GM19328 (cell line): Measurements from ENCODE around the gene ITPRID2.
"Not testable (repeated sequence)": the region's sequence is repeated elsewhere in the genome, so short reads cannot be mapped to it uniquely, and the experiment has no call there.

Experiments
- ATAC-seq: cut with Tn5 transposase; IDR thresholded peaks from one replicate; pipeline ENCODE4 v1.9.1; 2021; ENCODE audit warnings: mild to moderate bottlenecking, moderate library complexity; ENCODE audit not compliant: unreplicated experiment

Gene ITPRID2

GRCh38 chr2:181958726-181959125 lies 67.2 kb downstream of the ITPRID2 start:
- no peak for ATAC-seq

GRCh38 chr2:181959508-181959907 lies 68.0 kb downstream of the ITPRID2 start:
- ATAC-seq, result no peak

- ATAC-seq, result not testable (repeated sequence)
These were observed 69.6 kb downstream of the ITPRID2 start for GRCh38 chr2:181961167-181961566.

- no peak for ATAC-seq
These were observed 70.6 kb downstream of the ITPRID2 start for GRCh38 chr2:181962142-181962541.

GRCh38 chr2:181970160-181970794 lies 78.7 kb downstream of the ITPRID2 start:
- ATAC-seq, result no peak

GRCh38 chr2:181971032-181971431 lies 79.5 kb downstream of the ITPRID2 start:
- no peak for ATAC-seq

- ATAC-seq, result no peak
These were observed 81.1 kb downstream of the ITPRID2 start for GRCh38 chr2:181972431-181973170.

GRCh38 chr2:181973171-181973783 lies 81.7 kb downstream of the ITPRID2 start:
- ATAC-seq, result no peak

GRCh38 chr2:181977661-181978350 lies 86.3 kb downstream of the ITPRID2 start:
- no peak for ATAC-seq

GRCh38 chr2:181978351-181979150 lies 87.0 kb downstream of the ITPRID2 start:
- no peak for ATAC-seq
